ENCODE data around the gene PCSK7. TPM values are rescaled to one million over a fixed set of nuclear protein-coding genes. Genes with fewer than 3 reads are reported as not detected.

Gene PCSK7
- total RNA-seq, 1 experiment from 2014 or later: 30.0 TPM

- no peak for TF ChIP-seq EGR1 (IDR thresholded peaks at IDR 0.05; ENCODE audit: low read depth)
- no peak for TF ChIP-seq FOSL1 (IDR thresholded peaks at IDR 0.05; ENCODE audit: low read depth)
- no peak for TF ChIP-seq SIN3A (IDR thresholded peaks at IDR 0.05; ENCODE audit: low read depth)
- TF ChIP-seq YY1 (IDR thresholded peaks at IDR 0.05; ENCODE audit: extremely low read depth, insufficient replicate concordance, low read depth, low read length): no peak
- no peak for TF ChIP-seq ZFX (IDR thresholded peaks at IDR 0.05)
- no peak for TF ChIP-seq ELF1 (IDR thresholded peaks at IDR 0.05; ENCODE audit: borderline replicate concordance, low read depth)
- no peak for TF ChIP-seq MAX (IDR thresholded peaks at IDR 0.05)
- no peak for TF ChIP-seq ZBTB33 (IDR thresholded peaks at IDR 0.05; ENCODE audit: extremely low read depth, insufficient replicate concordance, low read length)
- no peak for TF ChIP-seq TCF7L2 (IDR thresholded peaks at IDR 0.05; ENCODE audit: borderline replicate concordance, extremely low read depth, insufficient read depth, insufficient read length)
- TF ChIP-seq REST (IDR thresholded peaks at IDR 0.05; ENCODE audit: low read depth): no peak
- no peak for TF ChIP-seq JUND (IDR thresholded peaks at IDR 0.05)
- no peak for TF ChIP-seq SRF (IDR thresholded peaks at IDR 0.05; ENCODE audit: low read depth)
- TF ChIP-seq EZH2phosphoT487 (IDR thresholded peaks at IDR 0.05; ENCODE audit: borderline replicate concordance): no peak
- TF ChIP-seq CEBPB (IDR thresholded peaks at IDR 0.05; ENCODE audit: low read depth): no peak
- no peak for TF ChIP-seq POLR2AphosphoS5 (IDR thresholded peaks at IDR 0.05; ENCODE audit: low read depth, low read length)
- no peak for TF ChIP-seq CTCF (IDR thresholded peaks at IDR 0.05 in 2 of 3, conservative IDR thresholded peaks at IDR 0.05 in 1 of 3; ENCODE audit: borderline replicate concordance in 1 of 3, insufficient read depth in 1 of 3, low read depth in 2 of 3, low read length in 2 of 3)
- TF ChIP-seq ATF3 (IDR thresholded peaks at IDR 0.05): no peak
- no peak for TF ChIP-seq SP1 (IDR thresholded peaks at IDR 0.05; ENCODE audit: low read depth)
- H3K4me1 ChIP-seq (ENCODE audit: control insufficient read depth in 1 of 2, insufficient read depth in 2 of 2, low read length in 2 of 2): peaks cover 0 to 3% of the 10 kb centered on the region in 2 experiments; a peak in 1 of 4 replicates
- H4K20me1 ChIP-seq (ENCODE audit: insufficient read depth): no peaks in the 10 kb centered on the region
- BruUV-seq (replicated peaks): no TSS peak
- intact Hi-C loops (cut with micrococcal nuclease): no loop called here
- no peaks in the 10 kb centered on the region for H3K79me2 ChIP-seq (ENCODE audit: insufficient read depth, low read length)
- no peaks in the 10 kb centered on the region for H3K27me3 ChIP-seq (ENCODE audit: insufficient read depth, low read length)
- RAD21 ChIA-PET (ENCODE audit: low non-redundant PET in 1 of 2, low total read pairs in 2 of 2, uncharacterized antibody in 2 of 2, unreplicated experiment in 2 of 2): no interaction called here
- no peak overlapping the region for H2AFZ ChIP-seq (ENCODE audit: low read depth, low read length, poor library complexity, severe bottlenecking)
- no peak overlapping the region for H3K4me2 ChIP-seq (ENCODE audit: low read length)
- DNase-seq (ENCODE audit: low read depth, low spot score) (no peak), ATAC-seq (no peak)
- CTCF ChIA-PET: interaction anchor here (1.6 kb wide), 1 partner anchor 12 kb away, joined by 4 read pairs; no protein-coding TSS in a partner anchor
- no peaks in the 10 kb centered on the region for H3K9me2 ChIP-seq (ENCODE audit: insufficient read depth)
- no peak overlapping the region for H3K4me3 ChIP-seq (replicated peaks in 1 of 2; ENCODE audit: low read depth in 1 of 2, low read length in 2 of 2)
- H3K9ac ChIP-seq (ENCODE audit: low read length): no peak overlapping the region
- no peaks in the 10 kb centered on the region for H3K9me3 ChIP-seq (ENCODE audit: control insufficient read depth in 1 of 2, insufficient read depth in 1 of 2, low read depth in 1 of 2, low read length in 2 of 2)
- POLR2A ChIA-PET: no interaction called here
- no peak overlapping the region for H3K27ac ChIP-seq (ENCODE audit: low read depth, low read length)
- peaks cover 4 to 7% of the 10 kb centered on the region in 2 experiments; a peak in 2 of 4 replicates for H3K36me3 ChIP-seq (ENCODE audit: control insufficient read depth in 1 of 2, insufficient read depth in 2 of 2, low read length in 2 of 2)
These were observed 21.3 kb downstream of the PCSK7 start for GRCh38 chr11:117210620-117211019.
